Measurements from ENCODE around the gene FAM200C. TPM values are rescaled to one million over a fixed set of nuclear protein-coding genes. Genes with fewer than 3 reads are reported as not detected.

Gene FAM200C
- 3.0 TPM in 2 replicates for total RNA-seq

DNA sequence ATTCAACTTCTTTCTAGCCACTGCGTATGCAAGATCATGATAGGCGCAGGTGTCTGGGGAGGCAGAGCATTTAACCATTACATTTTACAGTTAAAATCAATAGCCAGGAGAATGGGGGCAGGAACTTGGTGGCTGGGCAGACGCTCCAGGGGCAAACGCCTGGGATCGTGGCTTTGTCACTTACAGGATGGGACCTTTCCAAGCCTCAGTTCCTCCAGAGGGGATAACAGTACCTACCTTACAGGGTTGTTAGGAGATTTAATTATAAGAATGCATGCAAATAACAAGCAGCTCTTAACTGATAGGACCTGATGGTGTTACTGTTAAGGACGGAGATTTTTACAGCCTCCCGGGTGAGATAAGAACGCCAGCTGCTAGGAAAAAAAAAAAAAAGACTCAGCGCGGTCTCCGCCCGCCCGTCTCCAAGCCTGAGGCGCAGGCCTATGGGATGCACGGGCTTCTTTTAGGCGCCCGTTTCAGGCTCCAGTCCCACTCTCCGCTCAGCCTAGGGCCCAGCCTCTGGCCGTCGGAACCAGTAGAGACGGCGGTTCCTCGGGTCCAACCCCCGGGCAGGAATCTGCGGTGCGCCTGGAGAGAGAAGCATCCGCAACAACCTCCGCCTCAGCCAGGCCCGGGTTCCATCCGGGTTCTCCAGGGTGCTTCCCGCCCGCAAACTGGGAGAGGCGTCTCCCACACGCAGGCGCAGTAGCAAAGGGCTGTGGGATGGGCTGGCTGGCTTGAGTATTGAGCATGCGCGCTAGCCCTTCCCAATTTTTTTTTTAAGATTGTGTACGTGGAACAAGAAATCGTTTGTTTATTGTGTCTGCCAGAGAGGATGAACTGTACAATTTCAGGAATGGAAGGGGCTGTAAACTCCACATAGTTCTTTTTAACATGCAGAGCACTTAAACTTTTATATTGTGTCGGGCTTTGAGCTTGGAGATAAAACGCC, at the start of gene FAM200C:
Gene FAM200C, minus strand, starts transcription at position 653 of the 952 bp plus-strand sequence. CDS start 4,564 bp downstream, outside the sequence.

DNA sequence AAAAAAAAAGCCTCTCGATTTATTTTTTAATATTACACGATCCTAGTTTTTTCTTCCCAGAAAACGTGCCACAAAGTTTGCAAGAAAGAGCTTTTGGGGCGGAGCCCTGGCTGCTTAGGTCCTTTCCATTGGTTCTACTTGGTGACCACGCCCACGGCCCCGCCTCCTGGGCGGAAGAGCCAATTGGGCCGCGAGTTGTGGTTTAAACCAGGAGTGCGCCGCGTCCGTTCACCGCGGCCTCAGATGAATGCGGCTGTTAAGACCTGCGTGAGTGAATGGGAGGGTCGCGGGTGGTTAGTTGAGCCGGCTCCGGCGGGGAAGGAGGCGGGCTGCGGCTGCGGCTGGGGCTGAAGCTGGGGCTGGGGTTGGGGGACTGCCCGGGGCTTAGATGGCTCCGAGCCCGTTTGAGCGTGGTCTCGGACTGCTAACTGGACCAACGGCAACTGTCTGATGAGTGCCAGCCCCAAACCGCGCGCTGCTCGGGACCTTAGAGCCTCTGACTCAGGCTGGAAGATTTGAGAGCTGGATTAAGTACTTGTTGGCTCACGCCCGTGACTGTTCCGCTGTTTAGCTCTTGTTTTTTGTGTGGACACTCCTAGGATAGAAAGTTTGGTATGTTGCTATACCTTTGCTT, 21.9 kb upstream of the FAM200C start, which contains the start of gene PTTG1:
Gene PTTG1, plus strand, starts transcription at position 231 of the 634 bp plus-strand sequence. CDS start 458 bp downstream, outside the sequence.

DNA sequence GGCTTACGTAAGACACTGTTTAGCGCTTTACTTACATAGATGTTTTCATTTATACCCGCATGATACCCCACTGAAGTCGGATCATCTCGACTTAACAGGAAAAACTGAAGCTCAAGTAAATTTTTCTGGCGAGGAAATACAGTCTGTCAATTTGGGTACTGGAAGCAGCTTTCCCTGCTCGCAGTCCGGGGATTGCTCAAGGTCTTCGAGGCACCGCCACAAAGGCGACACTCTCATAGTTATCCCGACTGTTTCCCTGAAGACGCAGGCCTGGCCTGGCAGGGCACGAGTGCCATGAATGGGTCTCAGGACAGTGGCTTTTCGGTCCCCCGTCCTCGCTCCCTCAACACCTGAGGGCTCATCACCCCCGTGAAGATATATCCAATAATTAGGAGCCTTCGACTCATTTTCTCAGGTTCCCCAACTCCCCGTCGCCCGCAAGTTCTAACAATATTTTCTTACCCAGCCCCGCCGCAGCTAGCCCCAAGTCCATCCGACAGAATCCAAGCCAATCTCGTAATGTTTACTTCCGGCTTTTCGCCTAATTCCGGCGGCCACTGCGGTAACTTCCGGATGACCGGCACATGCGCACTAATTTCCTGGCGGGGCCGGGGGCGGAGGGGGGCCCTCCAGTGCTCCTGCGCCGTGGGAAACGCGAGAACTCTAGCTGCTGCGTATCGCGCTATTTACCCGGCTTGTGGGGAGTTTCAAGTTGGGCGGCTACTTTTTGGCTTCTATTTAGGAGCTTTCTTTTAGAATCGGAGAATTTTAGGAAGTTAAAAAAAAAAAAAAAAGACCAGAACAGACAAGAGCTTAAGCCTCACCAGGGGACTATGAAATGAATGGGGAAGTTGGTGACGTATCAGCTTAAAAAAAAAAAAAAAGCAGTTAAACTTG, 19.0 kb upstream of the FAM200C start, which contains the start of gene SLU7:
Gene SLU7, minus strand, starts transcription at position 521 of the 897 bp plus-strand sequence. CDS start 3,787 bp downstream, outside the sequence.

DNA sequence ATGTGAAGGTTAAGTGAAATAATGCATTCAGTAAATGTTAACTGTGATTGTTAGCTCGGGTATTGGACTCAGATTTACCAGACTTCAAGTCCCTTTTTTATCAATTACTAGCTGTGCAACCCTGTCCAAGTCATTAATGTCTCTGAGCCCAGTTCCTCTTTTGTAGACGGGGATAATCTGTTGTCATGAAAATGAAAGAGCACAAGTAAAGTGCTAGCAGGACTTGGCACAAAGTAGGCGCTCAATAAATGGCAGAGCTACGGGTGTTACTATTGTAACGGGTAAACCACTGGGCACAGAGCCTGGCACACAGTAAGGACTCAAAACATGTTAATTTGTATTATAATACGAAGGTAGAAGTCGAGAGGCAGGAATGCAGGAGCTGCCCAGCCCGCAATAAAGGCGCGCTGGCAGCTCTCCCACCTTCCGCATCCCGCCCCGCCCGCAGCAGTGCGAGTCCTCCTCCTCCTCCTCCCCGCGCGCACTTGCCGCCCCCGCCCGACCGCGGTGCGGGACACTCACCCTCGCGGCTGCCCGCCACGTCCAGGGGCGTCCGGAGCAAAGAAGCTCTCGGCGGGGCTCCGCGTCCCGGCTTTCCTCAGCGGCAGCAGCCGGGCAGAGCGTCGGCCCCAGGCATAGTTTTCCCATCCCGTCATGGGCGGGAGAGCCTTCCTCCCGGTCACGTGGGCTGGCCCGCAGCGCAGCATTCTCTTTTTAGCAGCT, 29.7 kb downstream of the FAM200C start, which contains the start of gene C1QTNF2:
Gene C1QTNF2, minus strand, starts transcription at position 637 of the 723 bp plus-strand sequence. CDS start 15,615 bp downstream, outside the sequence.

Other genes with a start within 250 kb of the FAM200C start
- not detected in 2 replicates for gene FABP6, start 170.5 kb downstream of the FAM200C start, total RNA-seq
- gene CCNJL, start 87.5 kb downstream of the FAM200C start, total RNA-seq, result 0.14 and 0.18 TPM in 2 replicates
- gene C1QTNF2, start 29.4 kb downstream of the FAM200C start, total RNA-seq, result 0.28 and 0.37 TPM in 2 replicates
- 81.5 and 88.8 TPM in 2 replicates for gene SLU7, start 19.0 kb upstream of the FAM200C start, total RNA-seq
- 47.0 and 62.2 TPM in 2 replicates for gene PTTG1, start 21.8 kb upstream of the FAM200C start, total RNA-seq

Measured in smooth muscle cell of bladder (primary cell).